H1 (cell line): ENCODE results near the gene LRRC14B. TPM values are rescaled to one million over a fixed set of nuclear protein-coding genes. Genes with fewer than 3 reads are reported as not detected.

Experiments
- CTCF ChIA-PET: fragments of 300-600 bp; sonication (Branson Sonifier 250); formaldehyde crosslinking; loops from one replicate; lab custom pipeline; 2021; ENCODE audit not compliant: partially characterized antibody; lab: Charles Lee
- POLR2A ChIA-PET: fragments of 300-600 bp; sonication (Branson Sonifier 250); formaldehyde crosslinking; loops from one replicate; lab custom pipeline; 2021; ENCODE audit warnings: inconsistent platforms; ENCODE audit not compliant: partially characterized antibody; lab: Charles Lee
- DNase-seq, 2 experiments: peaks; one replicate each; pipeline versions ENCODE4 v3.0.0 to v3.0.0-alpha.2; 2010 to 2022; ENCODE audit warnings: low spot score in 2 of 2, low read depth in 1 of 2, mixed read lengths in 1 of 2
- FAIRE-seq: peaks from 2 replicates; lab custom pipeline; 2011; peaks lifted over from hg19 to GRCh38; lab: Jason Lieb, UNC
- H2AFZ ChIP-seq: 2 replicates; pipeline ENCODE4 v1.8.1; 2012; ENCODE audit warnings: low read length, inconsistent platforms
- H2AK5ac ChIP-seq: 2 replicates; pipeline ENCODE4 v1.6.1; 2013; ENCODE audit warnings: low read depth, low read length
- H2BK120ac ChIP-seq: replicated peaks from 2 replicates; pipeline ENCODE3; 2013; ENCODE audit warnings: low read depth, low read length, inconsistent platforms
- H2BK12ac ChIP-seq: 2 replicates; pipeline ENCODE4 v1.6.1; 2013; ENCODE audit warnings: low read depth, low read length
- H2BK15ac ChIP-seq: 2 replicates; pipeline ENCODE4 v1.6.1; 2013; ENCODE audit warnings: low read length
- H2BK20ac ChIP-seq: 2 replicates; pipeline ENCODE4 v1.6.1; 2013; ENCODE audit warnings: low read length
- H2BK5ac ChIP-seq: 2 replicates; pipeline ENCODE4 v1.6.1; 2013; ENCODE audit warnings: low read depth, low read length
- H3K14ac ChIP-seq: 2 replicates; pipeline ENCODE4 v1.6.1; 2013; ENCODE audit warnings: inconsistent platforms; ENCODE audit not compliant: insufficient read length
- H3K18ac ChIP-seq: 2 replicates; pipeline ENCODE4 v1.6.1; 2013; ENCODE audit warnings: low read length; ENCODE audit errors: extremely low read depth
- H3K23ac ChIP-seq: 2 replicates; pipeline ENCODE4 v1.6.1; 2013; ENCODE audit warnings: inconsistent platforms; ENCODE audit not compliant: insufficient read length
- H3K23me2 ChIP-seq: 2 replicates; pipeline ENCODE4 v1.6.1; 2013; ENCODE audit warnings: low read depth, low read length
- H3K27ac ChIP-seq: 2 replicates; pipeline ENCODE4 v1.6.1; 2011; ENCODE audit warnings: low read depth, low read length, inconsistent platforms
- H3K27me3 ChIP-seq, 4 experiments: replicated peaks in 1 of 4; 1 replicate in 1 of 4; 2 replicates in 3 of 4; pipeline versions ENCODE4 v1.6.1 to v1.8.1; 2011 to 2013; ENCODE audit warnings: low read length in 3 of 4, mild to moderate bottlenecking in 3 of 4, inconsistent platforms in 2 of 4, mixed read lengths in 2 of 4, moderate library complexity in 1 of 4; ENCODE audit not compliant: control insufficient read depth in 3 of 4, insufficient read depth in 3 of 4; ENCODE audit errors: extremely low read depth in 1 of 4
- H3K36me3 ChIP-seq, 4 experiments: 2 replicates each; pipeline versions ENCODE4 v1.6.1 to v1.8.1; 2011 to 2013; ENCODE audit warnings: mild to moderate bottlenecking in 4 of 4, low read length in 3 of 4, moderate library complexity in 2 of 4, control low read depth in 1 of 4, inconsistent platforms in 1 of 4; ENCODE audit not compliant: insufficient read depth in 4 of 4, control insufficient read depth in 2 of 4
- H3K4ac ChIP-seq: replicated peaks from 2 replicates; pipeline ENCODE3; 2013; ENCODE audit warnings: low read length, low read depth, mixed read lengths, inconsistent platforms; ENCODE audit not compliant: insufficient read length
- H3K4me1 ChIP-seq, 4 experiments: replicated peaks in 1 of 4; 1 replicate in 1 of 4; 2 replicates in 3 of 4; pipeline versions ENCODE4 v1.6.1 to v1.8.1; 2011 to 2013; ENCODE audit warnings: low read length in 3 of 4, inconsistent platforms in 2 of 4, mixed read lengths in 1 of 4; ENCODE audit not compliant: insufficient read depth in 4 of 4, control insufficient read depth in 3 of 4
- H3K4me2 ChIP-seq, 2 experiments: 2 replicates each; pipeline versions ENCODE4 v1.6.1 to v1.8.1; 2011 to 2013; ENCODE audit warnings: low read depth in 2 of 2, low read length in 2 of 2, control low read depth in 1 of 2, inconsistent platforms in 1 of 2, mild to moderate bottlenecking in 1 of 2; ENCODE audit not compliant: insufficient read depth in 1 of 2
- H3K4me3 ChIP-seq, 4 experiments: fragments of 200-600, 300-600 bp in 1 of 4; sonication (generic), shearing (Covaris generic), sonication (Bioruptor Twin) in 1 of 4; 2 replicates each; pipeline versions ENCODE4 v1.5.1 to v1.8.1; 2011 to 2016; ENCODE audit warnings: low read length in 4 of 4, low read depth in 3 of 4, control low read depth in 2 of 4, inconsistent platforms in 2 of 4, mild to moderate bottlenecking in 2 of 4, mixed read lengths in 1 of 4, moderate library complexity in 1 of 4; ENCODE audit not compliant: insufficient read depth in 2 of 4; ENCODE audit errors: extremely low read depth in 1 of 4
- H3K56ac ChIP-seq: replicated peaks from 2 replicates; pipeline ENCODE3; 2013; ENCODE audit warnings: low read depth, mild to moderate bottlenecking, mixed read lengths, low read length, inconsistent platforms; ENCODE audit not compliant: insufficient read length
- H3K79me1 ChIP-seq: 2 replicates; pipeline ENCODE4 v1.6.1; 2013; ENCODE audit warnings: low read depth, low read length, control low read depth
- H3K79me2 ChIP-seq, 2 experiments: 2 replicates each; pipeline versions ENCODE4 v1.6.1 to v1.8.1; 2012 to 2013; ENCODE audit warnings: low read length in 2 of 2, mild to moderate bottlenecking in 2 of 2, inconsistent platforms in 1 of 2; ENCODE audit not compliant: insufficient read depth in 2 of 2, control insufficient read depth in 1 of 2
- H3K9ac ChIP-seq, 4 experiments: replicated peaks in 1 of 4; 1 replicate in 1 of 4; 2 replicates in 3 of 4; pipeline versions ENCODE4 v1.6.1 to v1.8.1; 2011 to 2013; ENCODE audit warnings: low read depth in 3 of 4, low read length in 3 of 4, control low read depth in 2 of 4, mild to moderate bottlenecking in 2 of 4, moderate library complexity in 2 of 4, inconsistent platforms in 1 of 4; ENCODE audit errors: extremely low read depth in 1 of 4
- H3K9me3 ChIP-seq, 2 experiments: 2 replicates each; pipeline versions ENCODE4 v1.6.1 to v1.8.1; 2012 to 2013; ENCODE audit warnings: mild to moderate bottlenecking in 2 of 2, moderate library complexity in 2 of 2, control low read depth in 1 of 2, inconsistent platforms in 1 of 2, low read depth in 1 of 2, low read length in 1 of 2, mixed read lengths in 1 of 2; ENCODE audit not compliant: insufficient read depth in 2 of 2
- H4K20me1 ChIP-seq, 2 experiments: replicated peaks in 1 of 2; 2 replicates each; pipeline versions ENCODE3 to v1.8.1; 2011 to 2013; ENCODE audit warnings: inconsistent platforms in 2 of 2, low read length in 2 of 2, mild to moderate bottlenecking in 1 of 2; ENCODE audit not compliant: insufficient read depth in 2 of 2, control insufficient read depth in 1 of 2
- H4K5ac ChIP-seq: 2 replicates; pipeline ENCODE4 v1.6.1; 2013; ENCODE audit warnings: low read length, low read depth, mixed read lengths, inconsistent platforms; ENCODE audit not compliant: insufficient read length
- H4K8ac ChIP-seq: 2 replicates; pipeline ENCODE4 v1.8.0; 2013; ENCODE audit warnings: mild to moderate bottlenecking, moderate library complexity, low read length, inconsistent platforms; ENCODE audit not compliant: insufficient read depth; ENCODE audit errors: extremely low read depth
- H4K91ac ChIP-seq: replicated peaks from 2 replicates; pipeline ENCODE3; 2013; ENCODE audit warnings: low read length, mixed read lengths, inconsistent platforms; ENCODE audit not compliant: insufficient read length
- ATF3 ChIP-seq: IDR thresholded peaks from 2 replicates; pipeline ENCODE4 v1.6.1; 2011; ENCODE audit warnings: low read depth, mild to moderate bottlenecking, low read length; ENCODE audit not compliant: insufficient read depth
- MAFK ChIP-seq: IDR thresholded peaks from 2 replicates; pipeline ENCODE4 v1.6.1; 2012; ENCODE audit warnings: low read depth, mild to moderate bottlenecking, improper control_type of control experiment, low read length
- PHF8 ChIP-seq: fragments of 200-600 bp; sonication (generic); conservative IDR thresholded peaks from 2 replicates; pipeline ENCODE4 v1.7.1; 2012; ENCODE audit warnings: low read depth, mild to moderate bottlenecking, inconsistent platforms, low read length, moderate library complexity
- POU5F1 ChIP-seq: IDR thresholded peaks from 2 replicates; pipeline ENCODE4 v1.6.1; 2011; ENCODE audit warnings: low read depth, mild to moderate bottlenecking, low read length, moderate library complexity
- RAD21 ChIP-seq, 2 experiments: IDR thresholded peaks in 1 of 2; conservative IDR thresholded peaks in 1 of 2; 2 replicates each; pipeline ENCODE4 v1.6.1; 2011; ENCODE audit warnings: low read depth in 2 of 2, low read length in 2 of 2, improper control_type of control experiment in 1 of 2, inconsistent platforms in 1 of 2, mild to moderate bottlenecking in 1 of 2, moderate library complexity in 1 of 2
- RFX5 ChIP-seq: IDR thresholded peaks from 2 replicates; pipeline ENCODE4 v1.6.1; 2011; ENCODE audit warnings: low read depth, low read length, improper control_type of control experiment, borderline replicate concordance
- RXRA ChIP-seq: IDR thresholded peaks from 2 replicates; pipeline ENCODE4 v1.6.1; 2011; ENCODE audit warnings: low read depth, mild to moderate bottlenecking, low read length, moderate library complexity; ENCODE audit not compliant: insufficient read depth
- SAP30 ChIP-seq: fragments of 300-600 bp; sonication (generic); IDR thresholded peaks from 2 replicates; pipeline ENCODE4 v1.7.1; 2012; ENCODE audit warnings: low read length, moderate library complexity, mild to moderate bottlenecking, inconsistent platforms; ENCODE audit not compliant: insufficient read depth, insufficient replicate concordance
- SIRT6 ChIP-seq: IDR thresholded peaks from one replicate; pipeline ENCODE4 v1.7.1; 2012; ENCODE audit warnings: low read length, inconsistent platforms
- TCF12 ChIP-seq: IDR thresholded peaks from 2 replicates; pipeline ENCODE4 v1.6.1; 2011; ENCODE audit warnings: low read depth, mild to moderate bottlenecking, low read length
- WGBS, 2 experiments: shearing (Covaris generic) in 1 of 2; methylation state at CpG; one replicate each; pipeline versions ENCODE4 v1.1.6 to v1.1.7; 2013 to 2015; ENCODE audit warnings: low lambda C conversion rate in 2 of 2, mixed read lengths in 2 of 2, inconsistent platforms in 1 of 2, low coverage in 1 of 2, missing lambda C conversion rate in 1 of 2; ENCODE audit not compliant: insufficient replicate concordance in 2 of 2, insufficient coverage in 1 of 2, insufficient read length in 1 of 2; ENCODE audit errors: extremely low coverage in 1 of 2, missing lambda C conversion rate in 1 of 2; 5-methylcytosine and 5-hydroxymethylcytosine counted together
- polyA plus RNA-seq, 7 experiments: library from polyadenylated mRNA; depleted of rRNA in 3 of 7; stranded (reverse) in 5 of 7; unstranded in 2 of 7; fragments of >200 nt in 5 of 7; fragments of 200-250 nt in 2 of 7; gene quantifications; 1 replicate in 5 of 7; 2 replicates in 1 of 7; 4 replicates in 1 of 7; pipeline versions ENCODE4 v1.2.1 to v1.2.3, GENCODE V29; 2011 to 2013; ENCODE audit warnings: missing spikeins in 2 of 7, mixed read lengths in 2 of 7
- total RNA-seq: library from RNA; stranded (reverse); fragmentation: NEBNext Ultra II Directional; extraction: Animal tissue kit (Norgen Biotek cat#: 25700); gene quantifications from 2 replicates; pipeline ENCODE4 v1.2.1, GENCODE V29; 2021

The LRRC14B gene
- total and polyA plus RNA-seq, 2 of the 8 experiments (the other 6 are each of a cell fraction or from before 2014, with no cell fraction given): not detected

GRCh38 chr5:186091-187041, 4.9 kb upstream of the LRRC14B start:
- Histone ChIP-seq H3K9ac (no peak overlapping the region), H3K4me3 (no peak overlapping the region), H2BK15ac (no peak overlapping the region), H3K23ac (no peak overlapping the region), H4K5ac (no peak overlapping the region), H3K9me3 (no peaks in the 10 kb centered on the region), H3K4me2 (no peak overlapping the region), H2AFZ (no peak overlapping the region), H3K23me2 (no peaks in the 10 kb centered on the region), H4K8ac (peak overlapping the region; percentile 35; the same call in 1 of the 2 replicates), H2BK5ac (no peak overlapping the region), H3K27ac (no peak overlapping the region), H4K91ac (no peak overlapping the region), H2BK20ac (no peak overlapping the region), H3K4me1 (peaks cover 0 to 12% (median 9%) of the 10 kb centered on the region in 4 experiments; a peak in 5 of 7 replicates), H2BK12ac (no peak overlapping the region), H3K79me2 (no peaks in the 10 kb centered on the region), H3K4ac (peak overlapping the region; percentile 69), H3K36me3 (peaks cover 8 to 18% (median 13%) of the 10 kb centered on the region in 4 experiments; a peak in 6 of 8 replicates), H3K27me3 (no peaks in the 10 kb centered on the region), H2BK120ac (no peak overlapping the region), H2AK5ac (no peak overlapping the region), H4K20me1 (peaks cover 3 to 12% of the 10 kb centered on the region in 2 experiments), H3K79me1 (no peaks in the 10 kb centered on the region; the same call in 1 of the 2 replicates), H3K14ac (no peak overlapping the region), H3K56ac (no peak overlapping the region), H3K18ac (no peak overlapping the region)
- ChIA-PET CTCF (interaction anchor here (0.6 to 2.3 kb wide), 5 partner anchors 75 to 483 kb away, joined by 3 to 6 read pairs (median 4); no protein-coding TSS in a partner anchor), POLR2A (interaction anchor here (0.6 to 1.5 kb wide), 2 partner anchors 17 to 315 kb away, joined by 4 to 9 read pairs; no protein-coding TSS in a partner anchor)
- no peak for FAIRE-seq
- 94% methylated on average over 25 of the region's 28 CpGs; no CpG with 5 or more reads in 1 of the 2 experiments for WGBS, 2 experiments
- no peak for DNase-seq
- TF ChIP-seq RFX5 (no peak), SIRT6 (no peak), ATF3 (no peak), TCF12 (no peak), SAP30 (no peak), POU5F1 (no peak), RXRA (no peak), RAD21 (IDR thresholded peaks at IDR 0.05 in 1 of 2, conservative IDR thresholded peaks at IDR 0.05 in 1 of 2; ENCODE audit: low read depth in 2 of 2, low read length in 2 of 2) (no peak), PHF8 (no peak), MAFK (no peak)
